ACHN (cell line): ENCODE measurements around the gene PMS2.
"Not testable (repeated sequence)": the region's sequence is repeated elsewhere in the genome, so short reads cannot be mapped to it uniquely, and the experiment has no call there.

Experiments used
- DNase-seq: peaks from one replicate; pipeline ENCODE4 v3.0.0-alpha.2; 2015
- in situ Hi-C: cut with HindIII; loops from 2 replicates; pipeline ENCODE4 v1.10.0; 2017; ENCODE audit warnings: low sequenced_read_pairs, low pct_ligation_motif_present, low pct_unique_long_range_greater_than_20kb

Gene PMS2

DNA sequence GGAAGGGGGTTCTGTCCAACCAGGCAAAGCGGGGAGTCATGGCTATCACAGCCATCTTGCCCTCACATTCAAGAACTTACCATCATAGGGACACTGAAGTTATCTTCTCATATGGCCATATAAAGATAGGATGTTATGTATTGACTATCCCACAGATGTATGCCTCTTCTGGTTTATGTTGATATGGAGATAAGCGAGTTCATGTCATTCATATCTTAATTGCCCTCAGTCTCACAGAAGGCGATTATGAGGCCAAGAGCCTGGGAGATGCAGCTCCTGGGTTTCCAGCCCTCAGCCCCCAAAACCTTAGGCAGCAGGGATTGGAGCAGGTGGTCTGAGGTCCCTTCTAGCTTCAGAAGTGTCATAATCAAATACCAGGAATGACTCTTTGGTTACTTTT is 13.9 kb upstream of the PMS2 start:
- in situ Hi-C loops = no loop called here
- no peak for DNase-seq

DNA sequence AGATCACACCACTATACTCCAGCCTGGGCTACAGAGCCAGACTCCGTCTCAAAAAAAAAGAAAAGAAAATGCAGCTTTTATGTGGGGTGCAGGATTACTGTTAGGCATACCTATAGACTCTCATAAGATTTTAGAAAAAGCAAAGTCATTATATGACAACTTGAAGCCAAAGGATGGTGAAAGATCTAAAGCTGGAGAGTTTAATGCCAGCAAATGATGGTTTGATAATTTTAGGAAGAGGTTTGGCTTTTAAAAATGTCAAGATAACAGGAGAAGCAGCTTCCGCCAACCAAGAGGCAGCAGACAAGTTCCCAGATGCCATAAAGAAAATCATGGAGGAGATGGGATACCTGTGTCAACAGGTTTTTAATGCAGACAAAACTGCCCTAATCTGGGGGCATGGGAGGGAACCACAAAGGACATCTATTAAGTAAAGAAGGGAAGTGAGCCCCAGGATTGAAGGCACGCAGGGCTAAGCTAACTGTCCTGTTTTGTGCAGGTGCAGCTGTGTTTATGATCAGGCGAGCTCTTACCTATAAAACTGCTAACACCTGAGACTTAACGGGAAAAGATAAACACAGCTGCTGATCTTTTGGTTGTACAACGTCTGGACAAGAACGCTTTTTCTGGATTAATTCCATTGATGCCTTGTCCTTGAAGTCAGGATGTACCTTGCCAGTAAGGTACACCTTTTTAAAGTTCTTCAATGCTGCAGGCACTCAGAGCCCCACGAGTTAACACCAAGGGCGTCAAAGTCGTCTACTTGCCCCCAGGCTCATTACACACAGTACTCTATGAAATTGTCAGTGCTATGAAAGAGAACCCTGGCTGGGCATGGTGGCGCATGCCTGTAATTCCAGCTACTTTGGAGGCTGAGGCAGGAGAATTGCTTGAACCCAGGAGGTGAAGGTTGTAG is 11.8 kb upstream of the PMS2 start:
- in situ Hi-C loops = no loop called here
- no peak for DNase-seq

DNA sequence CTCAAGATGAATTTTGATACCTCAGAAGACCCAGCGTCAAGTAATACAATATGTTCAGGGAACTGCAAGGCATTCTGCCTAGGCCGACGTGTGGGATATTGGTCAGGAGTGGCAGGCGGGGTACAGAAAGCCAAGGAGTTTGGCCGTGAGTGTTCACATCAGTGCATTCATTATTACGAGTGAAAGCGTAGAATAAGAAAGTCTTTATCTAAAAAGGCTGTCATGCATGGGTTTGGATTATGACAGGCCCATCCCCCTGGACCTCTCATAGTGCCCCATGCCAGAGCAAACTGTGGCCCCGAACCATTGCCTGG is 7.8 kb upstream of the PMS2 start:
- no peak for DNase-seq
- in situ Hi-C loops = no loop called here

DNA sequence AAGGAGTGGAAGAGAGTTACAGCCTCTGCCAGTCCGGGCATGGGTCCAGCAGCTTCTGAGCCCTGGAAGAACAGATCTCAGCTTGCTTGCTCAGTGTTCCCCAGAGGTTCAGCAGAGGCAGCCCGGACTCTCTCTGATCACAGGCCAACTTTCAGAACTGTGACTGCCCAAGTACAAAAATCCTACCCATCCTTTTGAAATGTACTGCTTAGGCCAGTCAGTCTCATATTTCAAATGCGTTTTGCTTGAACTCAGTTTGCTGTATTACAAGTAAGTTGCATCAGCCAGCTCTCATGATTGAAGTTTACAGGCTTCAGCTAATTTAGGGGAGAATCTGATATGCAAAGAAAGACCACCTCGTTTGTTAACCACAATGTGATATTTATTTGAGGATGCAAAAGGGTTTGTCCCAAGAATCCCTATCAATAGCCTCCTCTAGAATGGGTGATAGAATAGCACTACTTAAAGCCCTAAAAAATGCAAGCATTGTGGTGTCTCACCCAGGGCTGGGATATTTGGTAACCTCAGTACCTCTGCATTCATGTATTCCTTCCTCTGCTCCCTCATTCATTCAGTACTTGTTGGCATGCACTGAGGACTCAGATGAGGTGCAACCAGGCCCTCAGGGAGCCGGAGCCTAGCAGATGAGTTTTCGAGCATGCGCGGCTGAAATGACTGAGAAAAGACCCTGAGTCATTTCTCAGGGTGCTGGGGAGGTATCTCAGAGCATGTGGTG is 7.2 kb upstream of the PMS2 start:
- peak; percentile 30 for DNase-seq
- in situ Hi-C loops = no loop called here

DNA sequence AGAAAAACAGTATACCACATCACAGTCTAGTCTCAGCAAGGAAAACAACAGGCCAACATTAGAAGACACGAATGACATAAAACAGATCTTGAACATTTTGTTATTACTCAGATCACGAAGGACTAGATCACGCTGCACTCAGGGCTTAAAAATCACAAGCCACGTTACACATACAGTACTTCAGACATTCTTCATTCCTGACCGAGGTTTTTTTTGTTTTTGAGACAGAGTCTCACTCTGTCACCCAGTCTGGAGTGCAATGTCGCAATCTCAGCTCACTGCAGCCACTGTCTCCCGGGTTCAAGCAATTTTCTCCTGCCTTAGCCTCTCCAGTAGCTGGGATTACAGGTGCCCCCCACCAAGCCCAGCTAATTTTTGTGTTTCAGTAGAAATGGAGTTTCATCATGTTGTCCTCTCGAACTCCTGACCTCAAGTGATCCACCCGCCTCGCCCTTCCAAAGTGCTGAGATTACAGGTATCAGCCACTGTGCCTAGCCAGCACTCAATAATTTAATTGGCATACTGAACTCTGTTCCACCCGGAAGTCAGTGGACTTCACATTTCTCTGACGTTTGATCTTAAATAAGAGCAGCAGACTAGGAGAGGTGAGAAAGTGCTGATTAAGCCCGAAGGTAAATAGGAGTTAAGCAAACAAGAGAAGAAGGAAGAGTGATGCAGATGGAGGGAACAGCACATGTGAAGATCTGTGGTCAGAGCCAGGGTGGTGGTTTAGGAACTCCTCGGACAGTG is 3.7 kb upstream of the PMS2 start:
- no peak for DNase-seq
- in situ Hi-C loops = no loop called here

DNA sequence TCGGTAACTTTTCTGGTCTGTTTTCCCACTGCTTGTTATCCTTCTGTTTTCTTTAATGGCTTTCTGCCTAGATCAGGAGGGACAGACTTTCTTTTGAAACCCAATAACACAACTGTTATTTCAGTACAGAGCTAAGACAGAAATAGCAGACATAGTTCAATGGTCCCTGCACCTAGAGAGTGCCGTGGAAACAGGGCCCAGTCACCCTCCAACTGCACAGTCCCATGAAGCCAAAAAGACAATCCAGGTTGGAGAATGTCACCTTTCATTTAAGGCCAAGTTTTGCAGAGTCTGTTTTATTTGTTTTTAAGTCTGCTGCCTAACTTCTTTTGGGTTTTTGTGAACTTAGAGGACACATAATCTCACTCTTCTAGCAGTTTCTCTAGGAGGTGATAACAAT is 2.7 kb upstream of the PMS2 start:
- DNase-seq = no peak
- in situ Hi-C loops = no loop called here

DNA sequence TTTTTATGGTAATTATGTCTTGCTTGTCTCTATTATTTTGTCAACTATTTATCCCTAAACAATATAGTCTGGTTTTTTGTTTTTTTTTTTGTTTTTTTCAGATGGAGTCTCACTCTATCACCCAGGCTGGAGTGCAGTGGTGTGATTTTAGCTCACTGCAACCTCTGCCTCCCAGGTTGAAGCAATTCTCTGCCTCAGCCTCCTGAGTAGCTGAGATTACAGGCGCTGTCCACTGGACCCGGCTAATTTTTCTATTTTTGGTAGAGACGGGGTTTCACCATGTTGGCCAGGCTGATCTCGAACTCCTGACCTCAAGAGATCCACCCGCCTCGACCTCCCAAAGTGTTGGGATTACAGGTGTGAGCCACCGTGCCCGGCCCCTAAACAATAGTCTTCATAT is 1.5 kb upstream of the PMS2 start:
- in situ Hi-C loops, DNase-seq: not testable (repeated sequence)

DNA sequence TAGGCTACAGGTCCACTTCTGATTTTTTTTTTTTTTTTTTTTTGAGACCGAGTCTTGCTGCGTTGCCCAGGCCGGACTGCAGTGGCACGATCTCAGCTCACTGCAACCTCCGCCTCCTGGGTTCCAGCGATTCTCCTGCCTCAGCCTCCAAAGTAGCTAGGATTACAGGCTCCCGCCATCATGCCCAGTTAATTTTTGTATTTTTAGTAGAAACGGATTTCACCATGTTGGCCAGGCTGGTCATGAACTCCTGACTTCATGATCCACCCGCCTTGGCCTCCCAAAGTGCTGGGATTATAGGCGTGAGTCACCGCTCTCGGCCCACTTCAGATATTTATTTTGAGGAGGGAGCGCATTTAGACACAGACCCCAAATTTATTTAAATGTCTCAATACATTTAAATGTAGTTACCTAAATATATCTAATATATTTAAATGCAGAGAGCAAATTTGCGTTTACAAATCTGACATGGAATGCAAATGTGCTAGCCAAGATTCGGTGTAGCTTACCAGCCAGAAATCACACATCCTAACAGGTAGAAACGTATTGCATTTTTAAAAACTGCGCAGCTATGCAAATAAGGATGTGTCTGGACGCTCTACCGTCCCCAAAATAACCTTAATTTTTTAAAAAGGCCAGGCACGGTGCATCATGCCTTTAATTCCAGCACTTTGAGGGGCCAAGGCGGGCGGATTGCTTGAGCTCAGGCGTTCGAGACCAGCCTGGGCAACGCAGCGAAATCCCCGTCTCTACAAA is 836 bp downstream of the PMS2 start:
- in situ Hi-C loops = not testable (repeated sequence)
- peak; percentile 46 for DNase-seq

DNA sequence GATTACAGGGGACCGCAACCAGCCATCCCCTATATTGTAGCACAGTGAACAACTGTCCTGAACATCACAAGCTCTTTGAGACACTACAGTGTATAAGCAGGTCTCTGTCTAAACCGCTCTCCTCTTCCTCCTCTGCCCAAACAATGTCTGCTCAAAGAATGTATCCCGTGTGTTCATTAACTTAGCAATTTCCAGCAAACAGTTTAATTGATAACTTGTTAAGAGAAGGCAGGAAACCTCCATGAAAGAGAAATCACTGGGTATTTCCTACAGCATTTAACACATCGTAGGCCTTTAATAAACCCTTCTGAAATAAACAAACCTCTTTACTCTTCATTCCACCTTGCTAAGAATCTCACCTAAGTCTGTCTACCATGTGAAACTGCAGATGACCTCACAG is 1.5 kb downstream of the PMS2 start:
- in situ Hi-C loops = no loop called here
- DNase-seq = peak; percentile 29

DNA sequence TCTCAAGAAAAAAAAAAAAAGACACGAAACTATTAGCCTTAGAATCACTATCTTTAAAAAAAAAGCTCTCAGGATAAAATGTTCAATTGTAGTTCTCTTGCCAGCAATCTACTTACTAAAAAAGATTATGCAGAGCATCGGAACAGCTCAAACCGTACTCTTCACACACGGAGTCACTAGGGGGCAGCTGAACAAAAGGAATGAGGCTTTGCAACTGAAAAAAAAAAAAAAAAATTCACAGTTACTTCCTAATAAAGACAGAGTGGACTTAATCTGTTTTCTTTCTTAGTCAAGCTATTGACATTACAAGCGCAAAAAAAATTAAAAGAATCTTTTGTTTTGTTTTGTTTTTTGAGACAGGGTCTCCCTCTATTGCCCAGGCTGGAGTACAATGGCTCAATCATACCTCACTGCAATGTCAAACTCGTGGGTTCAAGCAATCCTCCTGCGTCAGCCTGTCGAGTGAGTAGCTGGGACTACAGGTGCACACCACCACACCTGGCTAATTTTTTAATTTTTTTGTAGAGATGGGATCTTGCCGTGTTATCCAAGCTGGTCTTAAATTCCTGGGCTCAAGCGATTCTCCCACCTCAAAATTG is 11.5 kb downstream of the PMS2 start:
- peak; percentile 79 for DNase-seq
- in situ Hi-C loops = no loop called here

DNA sequence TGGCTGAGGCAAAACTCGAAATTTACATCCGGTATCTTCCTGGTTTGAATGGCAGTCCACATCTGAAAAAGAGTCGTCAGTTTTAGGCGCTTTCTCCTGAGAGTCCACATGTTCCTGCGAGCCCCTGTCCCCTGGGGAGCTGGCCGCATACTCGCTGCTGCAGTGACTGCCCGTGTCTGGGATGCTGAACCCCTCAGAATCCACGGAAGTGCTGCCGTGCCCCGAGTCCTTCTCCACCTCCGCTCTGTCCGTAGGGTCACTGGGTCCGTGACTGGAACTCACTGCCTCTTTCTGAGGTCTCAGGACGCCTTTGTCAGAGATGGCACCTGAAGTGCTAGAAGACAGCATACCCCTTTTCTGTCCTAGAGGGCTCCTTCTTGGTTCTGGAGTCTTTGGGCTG is 21.8 kb downstream of the PMS2 start:
- DNase-seq, in situ Hi-C loops: not testable (repeated sequence)

DNA sequence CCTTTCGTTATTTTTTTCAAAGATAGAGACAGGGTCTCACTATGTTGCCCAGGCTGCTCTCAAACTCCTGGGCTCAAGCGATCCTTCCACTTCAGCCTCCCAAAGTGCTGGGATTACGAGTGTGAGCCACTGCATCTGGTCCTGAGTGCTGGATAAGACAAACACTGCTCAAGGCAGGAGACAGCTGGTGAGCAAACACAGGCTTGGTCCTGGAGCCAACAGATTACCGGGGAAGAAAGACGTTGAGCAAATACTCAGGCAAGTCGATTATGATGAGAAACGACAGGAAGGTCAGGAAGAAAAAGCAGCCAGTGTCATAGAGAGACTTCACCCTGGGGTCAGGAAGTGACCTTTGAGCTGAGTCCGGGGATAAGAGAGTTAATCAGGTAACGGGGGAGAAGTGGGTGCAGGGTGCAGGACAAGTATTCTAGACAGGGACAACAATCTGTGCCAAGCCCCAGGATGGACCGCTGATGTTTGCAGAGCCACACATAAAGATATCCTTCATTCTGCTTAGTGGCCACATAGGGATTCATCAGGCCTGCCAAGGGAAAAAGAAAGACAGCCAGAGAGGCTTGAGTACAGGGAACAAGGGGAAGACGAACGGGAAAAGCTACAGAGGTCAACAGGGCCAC is 29.1 kb downstream of the PMS2 start:
- in situ Hi-C loops = not testable (repeated sequence)

DNA sequence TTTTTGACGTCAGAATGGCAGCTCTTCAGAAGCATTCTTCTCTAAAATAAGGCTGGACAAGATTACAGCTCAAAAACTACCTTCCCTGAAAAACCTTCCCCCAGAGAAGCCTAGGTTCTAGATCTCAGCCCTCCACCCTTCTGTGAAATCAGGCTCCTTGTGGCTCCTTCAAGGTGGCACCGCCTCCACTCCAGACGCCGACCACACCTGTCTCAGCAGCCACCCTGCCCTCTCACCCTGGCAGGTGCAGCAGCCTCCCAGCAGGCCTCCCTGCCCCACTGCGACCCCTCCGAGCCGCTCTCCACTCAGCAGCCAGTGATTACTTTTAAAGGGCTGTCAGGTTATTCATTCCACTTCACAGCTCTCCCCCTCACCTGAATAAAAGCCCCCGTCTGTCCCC is 35.3 kb downstream of the PMS2 start:
- in situ Hi-C loops = not testable (repeated sequence)

More for the DNA sequence above, 29.1 kb downstream of the PMS2 start:
- DNase-seq = not testable (repeated sequence)

DNA sequence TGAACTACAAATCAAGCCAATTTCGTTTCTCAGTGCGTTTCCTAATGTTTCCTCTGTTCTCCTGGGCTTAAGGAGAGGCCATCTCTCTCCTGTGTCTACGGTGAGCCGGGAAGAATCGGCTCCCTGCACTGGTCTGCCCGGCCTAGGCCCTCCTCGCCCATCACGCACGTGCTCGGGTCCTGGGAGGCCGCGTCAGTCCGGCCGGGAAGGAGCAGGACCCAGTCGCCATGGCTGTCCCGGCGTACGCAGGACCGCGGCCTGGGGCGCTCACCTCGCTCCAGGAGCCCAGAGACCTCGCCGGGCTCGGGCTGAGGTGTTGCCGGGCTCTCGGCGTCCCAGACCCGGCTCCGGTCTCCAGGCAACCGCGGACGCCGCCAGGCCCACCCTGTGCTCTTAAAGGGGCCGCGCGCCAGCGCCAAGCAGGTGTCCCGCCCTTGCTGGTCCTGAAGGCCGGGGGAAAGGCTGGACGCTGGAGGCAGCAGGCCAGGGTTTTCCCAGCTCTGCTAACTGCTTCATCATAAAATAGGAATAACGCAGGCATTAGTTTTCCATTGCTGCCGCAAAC is 38.4 kb downstream of the PMS2 start, which contains the start of gene RSPH10B:
TSS of gene RSPH10B (minus strand) at position 343 of the 565 bp plus-strand sequence. CDS start 3,573 bp downstream, outside the sequence.
- DNase-seq, in situ Hi-C loops: not testable (repeated sequence)

More for the DNA sequence above, 35.3 kb downstream of the PMS2 start:
- not testable (repeated sequence) for DNase-seq

DNA sequence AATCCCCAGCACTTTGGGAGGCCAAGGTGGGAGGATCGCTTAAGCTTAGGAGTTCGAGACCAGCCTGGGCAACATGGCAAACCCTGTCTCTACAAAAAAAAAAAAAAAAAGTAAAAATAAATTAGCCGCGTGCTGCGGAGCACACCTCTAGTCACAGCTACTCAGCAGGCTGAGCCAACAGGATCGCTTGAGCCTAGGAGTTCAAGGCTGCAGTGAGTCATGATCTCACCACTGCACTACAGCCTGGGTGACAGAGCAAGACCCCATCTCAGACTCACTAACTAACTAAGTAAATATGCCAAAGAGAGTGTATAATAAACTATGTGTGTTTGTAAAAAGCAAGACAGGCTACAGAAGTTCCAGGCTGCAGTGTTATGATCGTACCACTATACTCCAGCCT is 45.0 kb downstream of the PMS2 start:
- DNase-seq, in situ Hi-C loops: not testable (repeated sequence)

DNA sequence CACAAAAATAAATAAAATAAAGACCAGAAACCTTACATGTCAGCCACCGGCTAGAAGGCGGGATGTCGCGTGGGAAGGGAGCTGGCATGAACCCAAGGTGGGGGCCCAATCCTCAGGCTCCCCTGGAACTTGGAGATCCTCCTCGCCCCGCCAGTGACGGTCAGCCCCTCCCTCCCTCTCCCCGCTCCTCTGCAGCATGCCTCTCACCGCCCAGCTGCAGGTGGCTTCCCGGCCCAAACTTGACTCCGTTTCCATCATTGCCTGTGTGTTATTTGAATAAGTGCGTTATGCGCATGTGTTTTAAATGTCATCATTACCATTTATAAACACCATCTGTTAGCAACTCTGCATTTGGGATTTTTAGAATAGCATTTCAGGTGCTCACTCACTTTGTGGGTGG is 45.6 kb downstream of the PMS2 start:
- in situ Hi-C loops = not testable (repeated sequence)

DNA sequence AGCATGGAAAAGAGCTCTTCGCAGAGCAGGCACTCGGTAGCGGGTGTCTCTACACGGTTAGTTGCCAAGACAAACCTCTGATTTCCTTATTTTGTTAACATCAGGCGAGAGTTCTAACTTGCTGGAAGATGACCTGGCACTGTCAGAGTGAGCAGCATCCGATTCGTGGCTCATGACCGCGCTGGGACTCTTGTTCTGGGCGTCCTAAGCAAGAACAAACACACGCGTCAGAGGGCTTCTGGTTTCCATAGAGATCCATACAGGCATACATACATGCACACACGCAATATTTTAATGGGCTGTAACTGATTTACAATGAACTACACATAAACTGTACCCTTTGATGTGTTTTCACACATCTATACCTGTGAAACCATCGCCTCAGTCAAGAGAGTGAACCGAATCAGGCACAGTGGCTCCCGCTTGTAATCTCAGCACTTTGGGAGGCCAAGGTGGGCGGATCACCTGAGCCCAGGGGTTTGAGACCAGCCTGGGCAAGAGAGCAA is 73.9 kb downstream of the PMS2 start:
- DNase-seq, in situ Hi-C loops: not testable (repeated sequence)

More for the DNA sequence above, 45.6 kb downstream of the PMS2 start:
- not testable (repeated sequence) for DNase-seq
